CD4-positive, alpha-beta T cell treated with Interleukin-21 for 1 hour (primary cell): Measurements from ENCODE around the gene PRKACG.
"Not testable (repeated sequence)": the region's sequence is repeated elsewhere in the genome, so short reads cannot be mapped to it uniquely, and the experiment has no call there.

Source experiments
- DNase-seq: peaks from one replicate; pipeline ENCODE4 v3.0.0-alpha.2; 2020

Gene PRKACG

DNA sequence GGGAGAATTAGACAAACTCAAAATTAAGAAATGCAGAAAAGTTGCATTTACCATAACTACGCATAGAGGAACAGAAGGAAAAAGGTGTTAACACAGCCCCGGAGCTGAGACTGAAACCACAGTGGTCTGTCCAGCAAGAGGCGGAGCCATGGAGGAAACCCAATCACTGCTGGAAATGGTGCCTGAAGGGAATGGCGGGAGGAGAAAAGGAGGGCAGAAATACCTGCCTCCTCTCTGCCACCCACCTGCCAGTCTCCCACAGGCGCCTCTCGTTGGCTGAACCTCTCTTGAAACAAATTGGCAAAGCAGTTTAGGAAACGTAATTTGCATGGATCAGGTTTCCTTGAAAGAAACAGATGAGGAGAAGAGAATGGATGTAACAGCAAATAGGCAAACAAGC is 9.7 kb upstream of the PRKACG start:
- DNase-seq = no peak

DNA sequence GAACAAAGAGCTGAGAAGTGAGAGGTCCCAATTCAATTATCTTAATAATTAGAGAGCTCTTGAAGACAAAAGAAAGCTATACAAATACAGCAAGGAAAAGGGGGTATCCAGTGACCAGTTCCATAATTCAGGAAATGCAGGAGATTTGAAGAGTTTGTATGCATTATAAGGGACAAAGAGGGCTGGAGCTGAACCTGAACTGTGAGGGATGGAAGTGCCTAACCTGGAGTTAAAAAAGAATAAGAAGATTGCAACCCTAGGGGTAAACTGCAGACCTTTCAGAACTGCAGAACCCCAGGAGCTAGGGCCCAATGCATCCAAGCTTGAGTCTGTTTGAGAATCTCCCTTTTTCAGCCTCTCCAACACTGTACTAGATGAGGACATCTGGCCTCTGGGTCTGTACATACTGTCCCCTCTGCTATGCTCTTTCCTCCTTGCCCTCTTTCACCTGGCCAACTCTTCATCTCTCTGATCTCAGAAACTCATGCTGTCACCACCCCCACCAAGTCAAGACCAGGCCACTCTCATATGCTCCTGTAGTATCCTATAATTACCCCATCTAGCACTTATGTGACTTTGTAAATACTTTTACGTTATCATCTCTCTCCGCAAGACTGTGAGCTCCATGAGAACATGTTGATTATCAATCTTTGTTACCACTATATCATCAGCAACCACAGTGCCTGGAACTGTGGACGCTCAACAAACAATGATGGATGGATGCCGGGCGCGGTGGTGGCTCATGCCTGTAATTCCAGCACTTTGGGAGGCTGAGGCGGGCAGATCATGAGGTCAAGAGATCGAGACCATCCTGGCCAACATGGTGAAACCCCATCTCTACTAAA is 6.6 kb upstream of the PRKACG start:
- no peak for DNase-seq

DNA sequence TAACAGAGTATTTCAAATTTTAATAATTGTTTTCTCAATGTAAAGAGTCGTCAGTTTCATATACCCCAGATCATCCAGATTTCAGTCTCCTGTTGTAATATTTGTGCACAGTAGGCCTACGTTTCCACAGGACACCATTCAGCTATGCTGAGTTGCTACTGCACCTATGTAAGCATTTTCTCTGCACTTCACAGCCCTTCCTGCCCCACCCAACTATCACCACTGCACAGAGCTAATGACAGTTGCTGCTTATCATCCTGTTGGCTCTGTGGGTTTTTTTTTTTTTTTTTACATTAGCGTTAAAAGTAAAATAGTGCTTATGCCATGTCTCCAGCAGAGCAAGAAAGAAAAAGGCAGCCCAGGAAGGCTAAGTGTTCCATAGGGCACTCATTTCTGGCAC is 5.9 kb upstream of the PRKACG start:
- peak; percentile 60 for DNase-seq

DNA sequence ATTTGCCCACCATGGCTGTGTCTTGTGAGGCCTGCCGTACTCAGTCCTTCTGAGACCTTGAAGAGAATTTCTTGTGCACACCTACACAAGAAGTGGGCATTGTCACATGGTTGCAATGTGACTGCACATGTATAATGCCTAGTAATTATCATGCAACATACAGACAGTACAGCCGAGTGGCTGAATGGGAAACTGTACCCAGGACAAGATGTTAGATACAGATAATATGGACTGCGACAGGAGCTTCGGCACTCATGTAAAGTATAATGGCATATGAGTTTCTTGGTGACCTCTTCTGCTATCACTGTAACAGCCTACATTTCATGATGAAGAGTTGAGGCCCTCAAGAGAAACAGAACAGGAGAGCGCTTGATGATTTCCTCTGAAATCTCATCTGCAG is 4.8 kb upstream of the PRKACG start:
- no peak for DNase-seq

DNA sequence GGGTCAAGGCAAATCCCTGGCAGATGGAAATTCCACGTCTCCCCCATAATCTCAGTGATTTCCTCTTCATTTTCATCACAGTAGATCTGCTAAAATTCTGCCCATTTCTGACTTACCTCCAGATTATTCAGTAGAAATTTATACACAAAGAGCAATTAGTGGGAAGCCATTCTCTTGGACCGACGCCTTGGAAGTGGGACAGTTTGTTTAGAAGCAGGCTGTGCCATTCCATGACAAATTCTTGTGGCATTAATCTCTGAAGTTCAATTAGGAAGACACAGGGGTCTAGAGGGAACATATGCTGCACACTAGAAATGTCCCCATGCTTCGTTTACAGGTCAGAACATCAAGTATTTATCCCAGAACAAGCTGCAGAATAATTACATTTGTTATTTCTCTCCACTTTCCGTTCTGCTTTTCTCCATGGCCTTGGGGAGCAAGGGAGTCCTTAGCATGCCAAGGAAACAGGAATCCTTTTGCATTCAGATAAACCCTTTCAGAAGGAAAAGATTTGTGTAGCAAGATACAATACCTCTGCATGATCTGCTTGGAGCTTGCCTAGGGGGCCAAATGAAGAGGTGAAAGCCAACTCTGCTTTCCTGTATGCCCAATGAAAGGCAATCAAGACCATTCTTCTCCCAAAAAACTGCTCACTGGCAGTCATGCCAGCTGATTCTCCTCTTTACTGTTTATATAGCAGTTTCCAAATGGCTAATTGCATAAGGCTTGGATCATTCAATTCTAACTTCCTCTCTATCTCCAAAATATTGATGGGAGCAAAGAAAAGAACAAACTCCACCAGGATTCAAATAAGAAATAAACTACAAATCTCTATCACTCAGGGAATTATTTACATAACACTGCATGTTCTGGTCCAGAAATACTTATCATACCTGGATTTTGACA is 2.5 kb upstream of the PRKACG start:
- DNase-seq = no peak

DNA sequence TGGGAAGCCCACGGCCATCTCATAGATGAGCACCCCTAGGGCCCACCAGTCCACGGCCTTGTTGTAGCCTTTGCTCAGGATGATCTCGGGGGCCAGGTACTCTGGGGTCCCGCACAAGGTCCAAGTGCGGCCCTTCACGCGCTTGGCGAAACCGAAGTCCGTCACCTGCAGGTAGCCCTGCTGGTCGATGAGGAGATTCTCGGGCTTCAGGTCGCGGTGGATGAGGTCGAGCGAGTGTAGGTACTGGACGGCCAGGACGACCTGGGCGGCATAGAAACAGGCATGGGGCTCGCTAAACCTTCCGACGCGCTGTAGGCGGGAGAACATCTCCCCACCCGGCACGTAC is 558 bp downstream of the PRKACG start:
- DNase-seq = no peak

DNA sequence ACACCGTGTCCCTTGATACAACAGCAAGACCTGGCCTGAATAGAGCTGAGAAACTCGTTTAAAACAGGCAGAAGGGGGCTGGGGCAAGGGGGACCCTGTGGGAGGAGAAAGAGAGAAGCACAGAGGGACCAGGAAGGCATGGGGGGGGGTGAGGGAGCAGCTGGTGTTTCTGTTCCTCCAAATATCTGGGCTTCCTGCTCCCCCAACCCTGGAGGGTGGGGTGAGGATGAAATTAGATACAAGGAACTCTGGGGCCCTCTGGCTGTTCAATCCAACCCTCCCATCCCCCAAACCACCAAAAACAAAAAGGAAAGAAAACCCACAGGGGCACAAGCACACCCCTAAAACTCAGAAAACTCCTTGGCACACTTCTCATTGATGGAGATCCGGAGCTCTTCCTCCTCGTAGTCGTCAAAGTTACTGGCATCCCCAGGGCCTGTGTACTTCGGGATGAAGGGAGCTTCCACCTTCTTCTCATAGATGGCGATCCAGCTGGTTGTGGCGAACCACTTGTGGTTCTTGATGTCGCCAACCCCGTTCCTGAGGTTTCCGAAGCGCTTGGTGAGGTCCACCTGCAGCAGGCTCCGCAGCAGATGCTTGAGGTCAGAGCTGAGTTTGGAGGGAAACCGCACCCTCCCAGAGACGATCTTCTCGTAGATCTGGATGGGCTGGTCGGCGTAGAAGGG is 1.1 kb downstream of the PRKACG start:
- no peak for DNase-seq

DNA sequence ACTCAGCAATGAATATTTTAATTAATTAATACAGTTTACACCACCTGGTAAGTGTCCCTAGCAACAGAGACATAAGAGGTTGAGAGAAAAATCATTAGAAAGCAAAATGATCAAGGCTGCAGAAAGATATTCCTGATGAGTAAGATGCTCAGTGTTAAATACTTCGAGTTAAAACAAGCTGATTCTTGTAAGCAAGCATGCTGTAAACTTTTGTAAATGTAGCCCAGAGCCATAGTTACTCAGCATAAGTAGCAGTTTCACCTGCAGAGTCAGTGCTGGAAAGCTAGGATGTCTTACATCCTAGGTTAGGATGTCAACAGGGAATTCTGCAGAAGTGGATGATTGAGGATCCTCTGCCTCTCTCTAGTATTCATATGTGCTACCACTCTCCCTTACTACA is 4.2 kb downstream of the PRKACG start:
- DNase-seq = no peak

DNA sequence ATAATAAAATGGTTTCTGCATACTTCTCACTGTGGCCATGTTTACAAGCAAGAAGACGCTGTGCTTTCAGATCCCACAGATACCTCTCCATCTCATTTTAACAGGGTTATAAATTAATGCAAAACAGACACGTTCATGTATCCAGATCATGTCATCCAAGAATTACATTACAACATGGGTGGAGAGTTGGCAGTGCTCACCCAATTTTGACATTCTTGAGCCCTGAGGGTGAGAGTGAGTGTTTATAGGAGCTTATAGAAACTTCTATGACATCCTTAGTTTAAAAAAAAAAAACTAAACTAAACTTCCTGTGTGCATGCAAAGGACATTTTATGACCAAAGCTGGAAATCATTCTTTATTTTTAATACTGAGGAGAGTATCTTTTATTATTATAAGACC is 9.1 kb downstream of the PRKACG start:
- no peak for DNase-seq

DNA sequence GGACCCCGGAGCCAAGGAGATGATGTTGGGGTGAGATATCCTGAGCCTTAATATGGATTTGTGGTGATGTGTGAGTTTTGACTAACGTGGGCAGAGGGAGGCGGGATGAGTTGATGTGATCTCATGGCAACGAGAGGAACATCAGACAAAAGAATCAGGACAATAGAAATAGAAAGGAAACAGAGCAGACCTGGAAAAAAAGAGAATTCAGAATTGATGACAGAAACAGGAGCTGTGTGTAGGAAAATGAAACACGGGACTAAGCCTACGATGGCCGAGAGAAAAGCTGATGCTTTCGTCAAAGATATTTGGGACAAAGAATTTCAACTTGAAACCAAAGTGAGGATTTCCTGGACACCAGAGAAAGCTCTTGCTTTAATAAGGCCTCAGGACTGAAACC is 10.9 kb downstream of the PRKACG start:
- DNase-seq = no peak

DNA sequence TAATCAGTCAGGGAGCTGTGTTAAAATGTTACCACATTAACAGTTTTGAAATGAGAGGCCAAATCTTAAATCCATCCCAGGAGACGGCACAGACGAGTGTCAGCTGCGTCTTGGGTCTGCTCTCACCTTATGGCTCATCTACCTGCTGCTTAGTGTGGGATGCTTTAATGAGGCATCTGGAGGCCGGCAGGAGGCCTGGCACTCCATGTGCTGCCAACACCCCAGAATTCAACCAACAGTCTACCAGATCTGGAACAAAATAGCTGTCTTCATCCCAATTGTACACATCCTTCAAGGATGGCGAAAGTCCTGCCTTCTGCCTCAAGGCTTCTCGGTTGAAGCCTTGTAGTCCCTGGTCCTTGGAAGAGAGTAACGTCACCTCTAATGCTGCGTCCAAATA is 12.0 kb downstream of the PRKACG start:
- DNase-seq = no peak

DNA sequence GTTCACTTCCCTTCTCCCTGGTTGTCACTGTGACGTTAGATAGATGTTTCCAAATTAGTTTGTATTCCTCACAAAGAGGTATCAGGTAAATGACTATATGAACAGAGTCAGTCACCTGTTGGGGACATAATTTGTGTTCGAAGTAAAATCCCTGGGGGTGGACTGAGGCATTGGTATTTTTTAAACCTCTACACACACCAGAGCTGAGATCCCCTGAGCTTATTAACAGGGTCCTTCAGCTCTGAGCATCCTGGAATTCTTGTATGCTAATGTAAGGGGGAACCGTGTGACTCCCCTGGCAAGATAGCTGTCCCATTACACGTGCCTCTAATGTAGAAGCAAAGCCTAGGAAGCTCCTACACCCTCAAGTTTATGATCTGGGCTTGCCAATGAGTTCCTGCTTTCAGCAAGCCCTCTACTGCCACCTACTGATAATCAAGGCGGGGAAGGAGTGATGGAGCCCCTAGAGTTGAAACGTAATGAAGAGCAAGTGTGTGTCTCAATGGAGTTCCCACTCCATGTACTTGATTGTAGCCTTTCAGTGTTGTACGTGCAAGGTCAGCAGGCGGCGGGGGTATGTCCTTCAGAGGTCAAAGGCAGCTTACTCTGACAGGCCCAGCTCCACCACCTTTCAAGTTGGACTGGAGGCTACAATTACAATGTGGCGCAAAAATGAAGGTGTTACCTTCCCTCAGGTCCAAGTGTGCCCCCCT is 14.4 kb downstream of the PRKACG start:
- DNase-seq = peak; percentile 77

DNA sequence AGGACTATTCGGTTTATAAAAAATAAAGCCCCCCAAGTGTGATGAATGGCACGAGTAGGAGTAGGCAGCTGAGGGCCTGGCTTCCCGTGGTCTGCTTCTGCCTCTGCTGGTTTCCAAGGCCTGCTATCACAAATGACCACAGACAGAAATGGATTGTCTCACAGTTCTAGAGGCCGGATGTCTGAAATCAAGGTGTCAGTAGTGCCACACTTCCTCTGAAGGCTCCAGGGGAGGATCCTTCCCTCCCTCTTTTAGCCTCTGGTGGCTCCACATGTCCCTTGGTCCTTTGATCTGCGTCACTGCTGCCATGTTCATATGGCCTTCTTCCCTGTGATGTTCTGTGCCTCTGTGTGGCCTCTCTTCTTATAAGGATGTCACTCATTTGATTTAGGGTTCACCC is 15.1 kb downstream of the PRKACG start:
- DNase-seq = no peak

DNA sequence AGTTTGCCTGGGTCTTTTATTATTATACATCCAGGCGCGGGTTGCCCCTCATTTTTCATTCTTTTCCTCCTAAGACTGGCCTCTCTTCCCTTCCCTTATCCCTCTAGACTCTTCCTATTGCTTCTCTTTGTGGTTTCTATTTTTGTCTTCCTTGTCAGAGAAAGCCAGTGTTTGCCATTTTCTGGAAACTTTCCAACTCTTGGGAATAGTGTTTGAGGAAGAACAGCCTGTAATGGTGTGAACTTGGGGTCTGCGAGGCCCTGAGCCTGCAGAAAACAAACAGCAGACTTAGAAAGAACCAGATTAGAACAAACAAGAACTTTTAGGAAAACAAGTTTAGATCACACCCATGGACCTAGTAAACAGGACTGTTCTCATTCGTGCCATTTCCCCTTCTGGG is 15.5 kb downstream of the PRKACG start:
- DNase-seq = no peak

DNA sequence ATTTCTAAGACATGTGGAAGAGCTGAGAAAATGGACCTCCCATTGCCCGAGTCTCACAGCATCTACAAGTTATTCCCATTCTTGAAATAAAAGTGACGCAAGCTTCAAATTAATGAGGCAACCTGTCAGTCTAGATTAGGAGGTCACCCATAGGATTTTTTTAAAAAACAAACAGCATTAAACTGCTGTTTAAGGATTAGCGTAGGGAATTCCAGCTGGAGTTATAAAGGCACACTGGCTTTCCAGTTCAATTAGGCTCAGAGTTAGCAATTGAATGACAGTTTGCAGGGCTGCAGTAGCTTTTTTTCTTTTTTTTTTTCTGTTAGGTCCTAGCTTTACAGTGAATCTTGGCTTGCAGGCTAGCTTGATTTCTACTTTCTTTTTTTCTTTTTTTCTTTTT is 16.2 kb downstream of the PRKACG start:
- DNase-seq = no peak

DNA sequence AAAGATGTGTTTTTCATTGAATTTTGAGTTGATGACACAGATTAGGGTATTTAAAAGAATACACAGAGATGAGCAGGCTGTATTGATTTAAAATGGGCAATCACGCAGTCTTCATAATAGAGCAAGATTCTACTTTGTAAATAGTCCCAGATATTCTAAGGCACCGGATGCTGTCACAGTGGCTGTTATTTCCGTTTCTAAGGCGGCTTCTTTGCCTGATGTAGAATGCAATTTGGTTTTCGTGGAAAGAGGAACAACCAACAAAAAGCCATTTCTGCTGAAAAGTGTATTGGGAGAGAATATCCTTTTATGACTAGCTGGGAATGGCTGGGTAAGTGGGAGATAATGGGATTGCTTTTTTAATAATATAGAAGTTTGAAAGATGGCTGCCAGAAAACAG is 17.5 kb downstream of the PRKACG start:
- no peak for DNase-seq

DNA sequence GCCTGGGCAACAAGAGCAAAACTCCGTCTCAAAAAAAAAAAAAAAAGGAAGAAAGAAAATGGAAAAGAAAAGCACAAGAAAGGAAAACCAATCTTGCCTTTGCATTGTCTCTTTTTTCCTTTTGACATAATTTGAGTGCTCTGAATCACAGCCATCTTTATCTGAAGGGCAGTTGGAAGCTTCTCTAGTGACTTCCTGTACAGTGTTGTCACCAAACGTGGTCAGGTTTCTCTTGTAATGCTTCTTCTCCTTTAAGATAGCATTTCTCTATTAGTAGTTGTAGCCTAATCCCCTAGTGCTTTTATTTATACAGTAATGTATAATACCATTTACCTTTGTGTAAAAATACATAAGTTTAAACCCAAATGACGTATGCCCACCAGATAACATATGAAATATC is 18.1 kb downstream of the PRKACG start:
- DNase-seq = no peak

DNA sequence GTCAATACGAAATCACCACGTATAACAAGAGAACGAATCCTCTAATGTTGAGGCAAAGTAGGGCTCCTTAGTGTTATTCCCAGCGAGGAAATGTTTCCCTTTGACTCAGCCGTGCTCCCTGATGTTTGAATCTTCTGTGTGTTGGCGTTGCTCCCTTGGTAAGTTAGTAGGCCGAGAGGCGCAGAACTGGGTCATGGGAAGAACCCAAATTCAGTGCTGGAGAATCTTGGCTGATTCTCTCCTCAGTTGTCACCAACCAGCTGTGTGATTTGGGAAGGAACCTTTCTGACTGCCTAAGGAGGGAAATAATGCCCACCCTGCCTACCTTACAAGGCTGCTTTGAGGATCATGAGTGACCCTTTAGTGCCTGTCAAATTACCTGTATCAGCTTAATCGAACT is 22.5 kb downstream of the PRKACG start:
- DNase-seq = no peak

DNA sequence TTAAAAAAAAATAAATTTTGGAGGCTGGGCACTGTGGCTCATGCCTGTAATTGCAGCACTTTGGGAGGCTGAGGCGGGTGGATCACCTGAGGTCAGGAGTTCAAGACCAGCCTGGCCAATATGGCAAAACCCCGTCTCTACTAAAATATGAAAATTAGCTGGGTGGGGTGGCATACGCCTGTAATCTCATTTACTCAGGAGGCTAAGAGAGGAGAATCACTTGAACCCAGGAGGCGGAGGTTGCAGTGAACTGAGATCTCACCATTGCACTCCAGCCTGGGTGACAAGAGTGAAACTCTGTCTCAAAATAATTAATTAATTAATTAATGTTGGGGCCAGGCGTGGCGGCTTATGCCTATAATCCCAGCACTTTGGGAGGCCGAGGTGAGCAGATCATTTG is 27.0 kb downstream of the PRKACG start:
- DNase-seq = not testable (repeated sequence)

DNA sequence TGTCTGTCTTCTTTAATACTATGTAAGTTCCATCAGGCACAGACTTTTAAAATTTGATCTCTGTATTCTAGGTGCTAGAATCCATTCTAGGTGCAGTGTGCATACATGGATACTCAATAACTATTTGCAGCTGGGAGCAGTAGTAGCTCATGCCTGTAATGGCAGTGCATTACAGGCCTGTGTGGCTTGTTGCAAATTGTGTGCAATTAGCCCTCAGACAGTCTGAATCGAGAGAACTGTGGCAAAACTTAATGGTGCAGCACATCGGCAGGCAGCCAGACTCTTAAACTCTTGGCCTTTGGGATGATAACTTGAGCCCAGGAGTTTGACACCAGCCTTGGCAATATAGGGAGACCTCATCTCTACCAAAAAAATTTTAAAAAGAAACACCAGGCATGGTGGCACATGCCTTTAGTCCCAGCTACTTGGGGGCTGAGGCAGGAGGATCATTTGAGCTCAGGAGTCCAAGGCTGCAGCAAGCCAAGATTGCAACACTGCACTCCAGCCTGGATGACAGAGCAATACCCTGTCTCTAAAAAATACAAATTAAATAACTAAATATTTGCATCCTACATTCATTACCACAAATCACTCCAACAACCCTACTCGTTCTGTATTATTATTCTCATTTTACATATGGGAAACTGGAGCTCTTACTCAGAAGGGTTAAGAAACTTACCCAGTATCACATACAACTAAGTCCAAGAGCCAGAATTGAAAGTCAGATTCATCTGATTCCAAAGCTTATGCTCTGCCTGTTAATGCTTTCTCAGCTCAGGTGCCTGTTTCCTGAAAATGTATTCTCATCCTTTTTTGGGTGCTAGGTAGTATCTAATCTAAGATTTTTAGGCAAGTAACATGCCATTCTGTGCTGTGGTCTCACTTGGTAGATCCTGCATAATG is 30.1 kb downstream of the PRKACG start:
- DNase-seq = no peak

DNA sequence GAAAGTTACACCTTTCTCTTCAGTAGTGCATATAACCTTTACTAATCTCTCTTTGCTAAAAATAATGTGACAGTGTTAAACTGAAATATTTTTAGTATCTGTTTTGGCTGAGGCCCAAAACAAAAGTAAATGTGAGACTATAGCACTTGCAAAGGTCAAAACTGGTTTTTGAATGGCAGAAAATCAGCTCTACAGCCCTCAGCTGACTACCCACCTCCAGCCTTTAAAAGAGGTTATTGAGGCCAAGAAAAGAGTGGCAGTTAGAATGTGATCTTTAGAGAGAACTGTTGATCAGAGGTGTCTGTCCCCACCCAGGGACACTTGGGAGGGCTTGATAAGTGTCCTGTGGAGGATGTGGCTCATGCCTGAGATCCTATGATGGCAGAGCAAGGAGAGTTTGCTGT is 30.9 kb downstream of the PRKACG start:
- DNase-seq = no peak

DNA sequence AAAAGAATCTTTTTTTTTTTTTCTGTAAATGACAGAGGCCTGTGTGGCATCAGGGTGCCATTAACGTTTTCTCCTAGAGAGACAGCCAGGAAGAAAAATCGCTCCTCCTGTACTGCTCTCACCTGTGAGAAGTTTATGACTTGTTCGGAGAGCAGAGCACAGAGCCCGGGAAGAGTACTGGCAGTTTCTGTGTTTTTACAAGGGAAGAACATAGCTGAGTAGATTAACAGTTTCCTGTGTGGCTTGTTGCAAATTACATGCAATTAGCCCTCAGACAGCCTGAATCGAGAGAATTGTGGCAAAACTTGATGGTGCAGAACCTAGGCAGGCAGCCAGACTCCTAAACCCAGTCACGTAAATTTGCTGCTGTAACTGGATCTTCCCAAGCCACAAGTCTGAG is 32.1 kb downstream of the PRKACG start:
- no peak for DNase-seq
